GM23338 (cell line): Measurements from ENCODE around the gene NDUFA13. TPM values are rescaled to one million over a fixed set of nuclear protein-coding genes. Genes with fewer than 3 reads are reported as not detected.

Source experiments
- ATAC-seq: fragments of 200-7000 bp; cut with Tn5 transposase; 3 replicates; pipeline ENCODE4 v1.9.1; 2020
- DNase-seq: peaks from one replicate; pipeline ENCODE4 v3.0.0-alpha.2; 2015; ENCODE audit warnings: low spot score
- H2AFZ ChIP-seq: fragments of 200-600 bp; sonication (generic); 2 replicates; pipeline ENCODE4 v1.8.0; 2016; ENCODE audit warnings: antibody characterized with exemption, mild to moderate bottlenecking, moderate library complexity
- H3F3A ChIP-seq: fragments of 200-600 bp; sonication (generic); replicated peaks from 2 replicates; pipeline ENCODE4 v1.8.0; 2017; ENCODE audit warnings: antibody characterized with exemption, mixed run types, low read depth
- H3K27ac ChIP-seq: fragments of 200-600 bp; sonication (generic); 2 replicates; pipeline ENCODE4 v1.6.1; 2016; ENCODE audit warnings: low read depth
- H3K27me3 ChIP-seq: fragments of 200-600 bp; sonication (generic); 2 replicates; pipeline ENCODE4 v1.8.0; 2016; ENCODE audit warnings: mild to moderate bottlenecking, mixed run types, moderate library complexity; ENCODE audit not compliant: insufficient read depth
- H3K36me3 ChIP-seq: fragments of 200-600 bp; sonication (generic); 2 replicates; pipeline ENCODE4 v1.8.0; 2016; ENCODE audit warnings: mild to moderate bottlenecking; ENCODE audit not compliant: insufficient read depth
- H3K4me1 ChIP-seq: fragments of 200-600 bp; sonication (generic); 2 replicates; pipeline ENCODE4 v1.8.0; 2016; ENCODE audit warnings: mild to moderate bottlenecking, moderate library complexity; ENCODE audit not compliant: insufficient read depth
- H3K4me2 ChIP-seq: fragments of 200-600 bp; sonication (generic); 2 replicates; pipeline ENCODE4 v1.7.1; 2017; ENCODE audit warnings: mixed run types
- H3K4me3 ChIP-seq: fragments of 200-600 bp; sonication (generic); 2 replicates; pipeline ENCODE4 v1.6.1; 2016; ENCODE audit warnings: mixed run types
- H3K79me2 ChIP-seq: fragments of 200-600 bp; sonication (generic); replicated peaks from 2 replicates; pipeline ENCODE4 v1.8.0; 2017; ENCODE audit warnings: mild to moderate bottlenecking; ENCODE audit not compliant: insufficient read depth
- H3K9me2 ChIP-seq: fragments of 200-600 bp; sonication (generic); 2 replicates; pipeline ENCODE4 v1.8.0; 2017; ENCODE audit not compliant: insufficient read depth
- H4K20me1 ChIP-seq: fragments of 200-600 bp; sonication (generic); replicated peaks from 2 replicates; pipeline ENCODE4 v1.8.0; 2017; ENCODE audit warnings: mild to moderate bottlenecking; ENCODE audit not compliant: insufficient read depth
- H3K27ac Mint-ChIP-seq: 2 replicates; pipeline ENCODE4 v1.8.0; 2020; ENCODE audit warnings: inconsistent platforms, mild to moderate bottlenecking, moderate library complexity, mixed read lengths
- H3K27me3 Mint-ChIP-seq: 3 replicates; pipeline ENCODE4 v1.8.0; 2022; ENCODE audit warnings: low read depth, mild to moderate bottlenecking, moderate library complexity, mixed read lengths, inconsistent platforms; ENCODE audit not compliant: insufficient read depth, poor library complexity
- H3K36me3 Mint-ChIP-seq: 3 replicates; pipeline ENCODE4 v1.8.0; 2021; ENCODE audit warnings: low read depth, mild to moderate bottlenecking, inconsistent platforms, moderate library complexity, mixed read lengths
- H3K4me1 Mint-ChIP-seq: 3 replicates; pipeline ENCODE4 v1.8.0; 2020; ENCODE audit warnings: mild to moderate bottlenecking, inconsistent platforms, mixed read lengths
- H3K4me3 Mint-ChIP-seq: 3 replicates; pipeline ENCODE4 v1.8.0; 2021; ENCODE audit warnings: moderate library complexity, mild to moderate bottlenecking, inconsistent platforms, mixed read lengths
- H3K9me3 Mint-ChIP-seq: 3 replicates; pipeline ENCODE4 v1.8.0; 2020; ENCODE audit warnings: moderate library complexity, mild to moderate bottlenecking, inconsistent platforms, mixed read lengths
- JUNB ChIP-seq: IDR thresholded peaks from one replicate; pipeline ENCODE4 v1.6.1; 2016; ENCODE audit warnings: antibody characterized with exemption; ENCODE audit not compliant: unreplicated experiment
- NANOG ChIP-seq: IDR thresholded peaks from 2 replicates; pipeline ENCODE4 v1.6.1; 2016; ENCODE audit warnings: antibody characterized with exemption, borderline replicate concordance
- polyA plus RNA-seq: library from polyadenylated mRNA; unstranded; fragments of >200 nt; fragmentation: Nextera tagmentation; extraction: Ambion mirVana; gene quantifications from 2 replicates; pipeline ENCODE4 v1.2.1, GENCODE V29; 2016
- total RNA-seq: library from RNA; depleted of rRNA; stranded (reverse); fragments of >200 nt; shearing (Covaris generic); gene quantifications from 2 replicates; pipeline ENCODE4 v1.2.3, GENCODE V29; 2014
- TF ChIP-seq, protein P1 (sequence below), 2 experiments: fragments of 200-600 bp in 1 of 2; sonication (generic) in 1 of 2; conservative IDR thresholded peaks; 2 replicates each; pipeline versions ENCODE4 v1.5.1 to v1.6.1; 2016 to 2017; ENCODE audit warnings: antibody characterized with exemption in 2 of 2, low read depth in 2 of 2, mild to moderate bottlenecking in 2 of 2, moderate library complexity in 1 of 2

NDUFA13 gene
- total and polyA plus RNA-seq, 2 experiments from 2014 or later: 143 to 598 TPM

DNA sequence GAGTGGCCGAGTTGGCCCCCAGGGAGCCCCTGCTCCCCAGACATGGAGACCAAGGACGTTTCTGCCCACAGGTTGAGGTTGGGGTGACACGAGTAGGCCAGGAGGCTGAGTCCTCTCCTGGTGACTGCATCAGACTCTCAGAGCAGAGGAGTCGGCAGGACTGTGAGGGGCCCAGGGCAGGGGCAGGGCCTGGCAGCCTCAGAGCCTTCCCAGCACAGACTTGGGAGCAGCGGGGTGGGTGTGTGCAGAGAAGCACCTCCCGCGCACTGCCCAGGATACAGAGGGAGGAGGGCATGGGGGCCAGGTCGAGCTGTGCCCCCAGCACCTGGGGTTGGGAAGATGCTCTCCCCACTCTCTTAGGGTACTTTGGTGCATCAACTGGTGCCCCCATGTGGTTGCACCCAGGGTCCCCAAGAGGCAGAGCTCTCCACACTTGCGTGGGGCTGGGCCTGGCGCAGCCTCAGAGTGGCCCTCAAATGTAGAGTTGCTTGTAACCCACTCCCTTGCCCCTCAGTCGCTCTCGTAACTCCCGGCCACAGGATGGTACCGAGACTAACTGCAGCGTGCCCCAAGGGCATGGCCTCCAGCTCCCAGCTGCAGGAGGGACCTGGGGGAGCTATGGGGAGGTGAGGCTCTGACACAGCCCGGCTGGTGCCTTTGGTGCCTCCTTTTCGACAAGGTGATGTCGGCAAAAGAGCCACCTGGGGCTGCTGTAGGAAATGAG, 16.6 kb upstream of the NDUFA13 start:
- peaks cover 22% of the 10 kb centered on the region for H4K20me1 ChIP-seq
- no peaks in the 10 kb centered on the region for H3K4me1 Mint-ChIP-seq
- H3K79me2 ChIP-seq: no peaks in the 10 kb centered on the region; the same call in 1 of the 2 replicates
- H3K4me1 ChIP-seq: no peaks in the 10 kb centered on the region
- H3K4me2 ChIP-seq: no peak overlapping the region
- H3F3A ChIP-seq: 0 out of 2 replicates have a peak, but pooled peaks cover 8% of the 10 kb centered on the region
- H3K36me3 Mint-ChIP-seq: peaks cover 79% of the 10 kb centered on the region
- no peak overlapping the region for H3K27ac ChIP-seq
- no peak overlapping the region for H3K4me3 Mint-ChIP-seq
- H3K4me3 ChIP-seq: no peak overlapping the region
- H3K9me3 Mint-ChIP-seq: no peaks in the 10 kb centered on the region
- no peaks in the 10 kb centered on the region for H3K9me2 ChIP-seq
- no peaks in the 10 kb centered on the region for H3K27me3 ChIP-seq
- no peak overlapping the region for H2AFZ ChIP-seq
- peaks cover 15% of the 10 kb centered on the region; the same call in 1 of the 2 replicates for H3K36me3 ChIP-seq
- DNase-seq: no peak
- no peak for TF ChIP-seq NANOG
- TF ChIP-seq, protein P1, sequence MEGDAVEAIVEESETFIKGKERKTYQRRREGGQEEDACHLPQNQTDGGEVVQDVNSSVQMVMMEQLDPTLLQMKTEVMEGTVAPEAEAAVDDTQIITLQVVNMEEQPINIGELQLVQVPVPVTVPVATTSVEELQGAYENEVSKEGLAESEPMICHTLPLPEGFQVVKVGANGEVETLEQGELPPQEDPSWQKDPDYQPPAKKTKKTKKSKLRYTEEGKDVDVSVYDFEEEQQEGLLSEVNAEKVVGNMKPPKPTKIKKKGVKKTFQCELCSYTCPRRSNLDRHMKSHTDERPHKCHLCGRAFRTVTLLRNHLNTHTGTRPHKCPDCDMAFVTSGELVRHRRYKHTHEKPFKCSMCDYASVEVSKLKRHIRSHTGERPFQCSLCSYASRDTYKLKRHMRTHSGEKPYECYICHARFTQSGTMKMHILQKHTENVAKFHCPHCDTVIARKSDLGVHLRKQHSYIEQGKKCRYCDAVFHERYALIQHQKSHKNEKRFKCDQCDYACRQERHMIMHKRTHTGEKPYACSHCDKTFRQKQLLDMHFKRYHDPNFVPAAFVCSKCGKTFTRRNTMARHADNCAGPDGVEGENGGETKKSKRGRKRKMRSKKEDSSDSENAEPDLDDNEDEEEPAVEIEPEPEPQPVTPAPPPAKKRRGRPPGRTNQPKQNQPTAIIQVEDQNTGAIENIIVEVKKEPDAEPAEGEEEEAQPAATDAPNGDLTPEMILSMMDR (conservative IDR thresholded peaks at IDR 0.05; ENCODE audit: low read depth in 2 of 2): 0 out of 4 replicates have a peak, but pooled peaks of 1 of the 2 experiments have one; percentile 2
- H3K27me3 Mint-ChIP-seq: peaks cover 10% of the 10 kb centered on the region
- ATAC-seq: no peak
- H3K27ac Mint-ChIP-seq: peak overlapping the region; percentile 77; the same call in 1 of the 2 replicates

DNA sequence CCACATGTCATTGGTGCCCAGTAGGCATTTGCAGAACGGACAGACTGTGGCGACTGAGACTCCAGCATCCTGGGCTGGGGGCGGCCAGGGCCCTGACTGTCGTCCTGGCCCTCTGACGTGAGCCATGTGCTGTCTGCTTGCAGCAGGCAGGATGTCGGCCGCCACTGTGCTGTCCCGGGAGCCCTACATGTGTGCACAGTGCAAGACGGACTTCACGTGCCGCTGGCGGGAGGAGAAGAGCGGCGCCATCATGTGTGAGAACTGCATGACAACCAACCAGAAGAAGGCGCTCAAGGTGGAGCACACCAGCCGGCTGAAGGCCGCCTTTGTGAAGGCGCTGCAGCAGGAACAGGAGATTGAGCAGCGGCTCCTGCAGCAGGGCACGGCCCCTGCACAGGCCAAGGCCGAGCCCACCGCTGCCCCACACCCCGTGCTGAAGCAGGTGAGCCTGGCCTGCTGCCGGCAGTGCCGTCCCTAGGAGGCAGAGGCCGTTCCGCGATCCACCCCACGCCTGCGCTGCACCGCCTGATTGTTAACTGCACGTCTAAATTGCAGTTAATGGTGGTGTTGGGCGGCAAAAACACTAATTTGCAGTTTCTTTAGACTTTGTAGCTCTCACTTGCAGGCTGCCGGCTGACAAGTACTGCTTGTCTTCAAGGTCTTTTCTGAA, 14.9 kb upstream of the NDUFA13 start:
- Histone ChIP-seq H3K27me3 (no peaks in the 10 kb centered on the region), H3F3A (peaks cover 12% of the 10 kb centered on the region; the same call in 1 of the 2 replicates), H3K27ac (no peak overlapping the region), H4K20me1 (peaks cover 11% of the 10 kb centered on the region), H3K4me1 (no peaks in the 10 kb centered on the region), H3K4me3 (no peak overlapping the region), H3K4me2 (no peak overlapping the region), H2AFZ (no peak overlapping the region), H3K79me2 (no peaks in the 10 kb centered on the region; the same call in 1 of the 2 replicates), H3K36me3 (peaks cover 9% of the 10 kb centered on the region; the same call in 1 of the 2 replicates), H3K9me2 (no peaks in the 10 kb centered on the region)
- ATAC-seq (peak; percentile 27), DNase-seq (peak; percentile 15)
- no peak for TF ChIP-seq JUNB
- TF ChIP-seq, protein P1 (conservative IDR thresholded peaks at IDR 0.05; ENCODE audit: low read depth in 2 of 2): peak in 1 of 2 experiments; percentile 15; a peak in 1 of 4 replicates
- H3K27me3 Mint-ChIP-seq: peaks cover 10% of the 10 kb centered on the region
- H3K9me3 Mint-ChIP-seq: no peaks in the 10 kb centered on the region
- H3K4me3 Mint-ChIP-seq: no peak overlapping the region
- H3K4me1 Mint-ChIP-seq: no peaks in the 10 kb centered on the region
- no peak overlapping the region for H3K27ac Mint-ChIP-seq
- H3K36me3 Mint-ChIP-seq: peaks cover 77% of the 10 kb centered on the region
